Activated T-helper 17 cell treated with anti-CD3 and anti-CD28 coated beads, Interleukin-2, amount 50 U/mL, for 72 hours (primary cell): ENCODE results near the gene EFCAB9. TPM values are rescaled to one million over a fixed set of nuclear protein-coding genes. Genes with fewer than 3 reads are reported as not detected.

Source experiments
- total RNA-seq, 2 donors: library from RNA; stranded (reverse); gene quantifications; one replicate each; pipeline ENCODE4 v1.2.3, GENCODE V29; 2022

The EFCAB9 gene
- total RNA-seq, 2 donors from 2014 or later = not detected

Other genes starting within 250 kb of the EFCAB9 start
- gene FBXW11, start 187.5 kb upstream of the EFCAB9 start, total RNA-seq = 10 to 100 TPM; 48.1 to 51.4 TPM
- gene STK10, start 5.9 kb upstream of the EFCAB9 start, total RNA-seq = 100 to 1,000 TPM; 140 to 158 TPM
- gene UBTD2, start 89.6 kb downstream of the EFCAB9 start, total RNA-seq = 1 to 10 TPM; 7.7 to 8.3 TPM